Neural progenitor cell (in vitro differentiated cells): Measurements from ENCODE around the gene GINS1. TPM values are rescaled to one million over a fixed set of nuclear protein-coding genes. Genes with fewer than 3 reads are reported as not detected.

Experiments
- DNase-seq: peaks from one replicate; pipeline ENCODE4 v3.0.0-alpha.2; 2016; ENCODE audit warnings: low spot score
- H2AFZ ChIP-seq: fragments of 200-600 bp; sonication (generic); replicated peaks from 2 replicates; pipeline ENCODE4 v1.6.1; 2016; ENCODE audit warnings: antibody characterized with exemption
- H3F3A ChIP-seq: fragments of 200-600 bp; sonication (generic); 2 replicates; pipeline ENCODE4 v1.6.1; 2016; ENCODE audit warnings: antibody characterized with exemption, low read depth
- H3K27ac ChIP-seq: fragments of 200-600 bp; sonication (generic); 2 replicates; pipeline ENCODE4 v1.5.1; 2016; ENCODE audit warnings: mild to moderate bottlenecking
- H3K27me3 ChIP-seq: fragments of 200-600 bp; sonication (generic); 2 replicates; pipeline ENCODE4 v1.6.1; 2016; ENCODE audit warnings: mild to moderate bottlenecking, moderate library complexity
- H3K36me3 ChIP-seq: fragments of 200-600 bp; sonication (generic); 2 replicates; pipeline ENCODE4 v1.5.1; 2016
- H3K4me1 ChIP-seq: fragments of 200-600 bp; sonication (generic); 2 replicates; pipeline ENCODE4 v1.6.1; 2016; ENCODE audit warnings: mixed run types
- H3K4me2 ChIP-seq: fragments of 200-600 bp; sonication (generic); 2 replicates; pipeline ENCODE4 v1.6.1; 2016
- H3K4me3 ChIP-seq: fragments of 200-600 bp; sonication (generic); 2 replicates; pipeline ENCODE4 v1.5.1; 2016
- H3K79me2 ChIP-seq: fragments of 200-600 bp; sonication (generic); 2 replicates; pipeline ENCODE4 v1.6.1; 2016; ENCODE audit warnings: low read depth
- H3K9ac ChIP-seq: fragments of 200-600 bp; sonication (generic); 2 replicates; pipeline ENCODE4 v1.6.1; 2016
- H3K9me3 ChIP-seq: fragments of 200-600 bp; sonication (generic); 2 replicates; pipeline ENCODE4 v1.5.1; 2016; ENCODE audit warnings: low read depth
- H4K20me1 ChIP-seq: fragments of 200-600 bp; sonication (generic); 2 replicates; pipeline ENCODE4 v1.6.1; 2016; ENCODE audit warnings: low read depth
- H3K27ac Mint-ChIP-seq: 3 replicates; pipeline ENCODE4 v1.8.0; 2021; ENCODE audit warnings: mixed read lengths
- H3K27me3 Mint-ChIP-seq: 2 replicates; pipeline ENCODE4 v1.8.0; 2022; ENCODE audit warnings: low read depth, mild to moderate bottlenecking, inconsistent platforms, moderate library complexity, mixed read lengths; ENCODE audit not compliant: insufficient read depth
- H3K36me3 Mint-ChIP-seq: 3 replicates; pipeline ENCODE4 v1.8.0; 2021; ENCODE audit warnings: mixed read lengths
- H3K4me1 Mint-ChIP-seq: 3 replicates; pipeline ENCODE4 v1.8.0; 2021; ENCODE audit warnings: mixed read lengths
- H3K4me3 Mint-ChIP-seq: 3 replicates; pipeline ENCODE4 v1.8.0; 2021; ENCODE audit warnings: mild to moderate bottlenecking, moderate library complexity, mixed read lengths
- H3K9me3 Mint-ChIP-seq: 3 replicates; pipeline ENCODE4 v1.8.0; 2020; ENCODE audit warnings: mixed read lengths
- EZH2 ChIP-seq: fragments of 200-600 bp; sonication (generic); IDR thresholded peaks from 2 replicates; pipeline ENCODE4 v1.6.1; 2017; ENCODE audit warnings: antibody characterized with exemption, mild to moderate bottlenecking, moderate library complexity
- EZH2phosphoT487 ChIP-seq: fragments of 200-600 bp; sonication (generic); IDR thresholded peaks from 2 replicates; pipeline ENCODE4 v1.6.1; 2017; ENCODE audit warnings: antibody characterized with exemption
- total RNA-seq: library from RNA; depleted of rRNA; stranded (reverse); fragments of >200 nt; gene quantifications from 2 replicates; pipeline ENCODE4 v1.2.3, GENCODE V29; 2015; ENCODE audit warnings: low replicate concordance
- TF ChIP-seq, protein P1 (sequence below): fragments of 200-600 bp; sonication (generic); IDR thresholded peaks from 2 replicates; pipeline ENCODE4 v1.5.1; 2017; ENCODE audit warnings: antibody characterized with exemption, mild to moderate bottlenecking

The GINS1 gene
- total RNA-seq, 1 donor from 2014 or later = 69.6 TPM

DNA sequence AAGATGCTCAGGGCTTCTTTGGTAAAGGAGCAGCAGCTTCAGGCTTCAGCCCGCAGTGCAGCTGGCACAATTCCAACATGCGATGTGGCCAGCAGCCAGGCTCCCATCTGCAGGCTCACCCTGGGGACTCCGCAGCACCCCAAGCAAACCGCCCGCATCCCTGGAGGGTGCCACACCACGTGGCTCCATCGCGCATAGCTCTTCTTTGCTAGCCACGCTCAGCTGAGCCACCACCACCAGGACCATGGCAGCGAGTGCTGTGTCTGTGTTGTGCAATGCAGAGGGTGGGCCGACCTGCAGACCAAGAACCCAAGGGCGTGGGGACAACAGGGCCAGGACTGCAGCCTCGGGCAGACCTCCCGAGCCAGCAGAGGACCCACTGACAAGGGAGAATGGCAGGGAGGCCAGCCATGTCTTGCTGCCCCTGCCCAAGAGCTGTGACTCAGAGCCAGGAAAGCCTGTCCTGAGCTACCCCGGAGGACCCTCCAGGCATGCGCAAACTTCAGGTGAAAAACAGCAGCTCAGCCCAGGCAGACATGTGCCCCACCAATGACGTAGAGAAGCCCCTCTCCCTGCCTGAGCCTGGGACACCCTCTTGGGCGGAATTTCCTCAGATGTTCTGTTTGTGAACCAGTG lies 87.8 kb downstream of the GINS1 start:
- no peaks in the 10 kb centered on the region for H3F3A ChIP-seq
- no peak overlapping the region for H2AFZ ChIP-seq
- no peaks in the 10 kb centered on the region for H4K20me1 ChIP-seq
- H3K36me3 Mint-ChIP-seq = peaks cover 16% of the 10 kb centered on the region
- no peaks in the 10 kb centered on the region for H3K9me3 ChIP-seq
- no peak overlapping the region for H3K27ac ChIP-seq
- H3K36me3 ChIP-seq = no peaks in the 10 kb centered on the region
- H3K4me2 ChIP-seq = no peak overlapping the region
- no peak overlapping the region for H3K4me3 ChIP-seq
- no peak overlapping the region for H3K4me3 Mint-ChIP-seq
- no peaks in the 10 kb centered on the region for H3K9me3 Mint-ChIP-seq
- DNase-seq = no peak
- TF ChIP-seq EZH2phosphoT487 (no peak), EZH2 (no peak)
- TF ChIP-seq, protein P1, sequence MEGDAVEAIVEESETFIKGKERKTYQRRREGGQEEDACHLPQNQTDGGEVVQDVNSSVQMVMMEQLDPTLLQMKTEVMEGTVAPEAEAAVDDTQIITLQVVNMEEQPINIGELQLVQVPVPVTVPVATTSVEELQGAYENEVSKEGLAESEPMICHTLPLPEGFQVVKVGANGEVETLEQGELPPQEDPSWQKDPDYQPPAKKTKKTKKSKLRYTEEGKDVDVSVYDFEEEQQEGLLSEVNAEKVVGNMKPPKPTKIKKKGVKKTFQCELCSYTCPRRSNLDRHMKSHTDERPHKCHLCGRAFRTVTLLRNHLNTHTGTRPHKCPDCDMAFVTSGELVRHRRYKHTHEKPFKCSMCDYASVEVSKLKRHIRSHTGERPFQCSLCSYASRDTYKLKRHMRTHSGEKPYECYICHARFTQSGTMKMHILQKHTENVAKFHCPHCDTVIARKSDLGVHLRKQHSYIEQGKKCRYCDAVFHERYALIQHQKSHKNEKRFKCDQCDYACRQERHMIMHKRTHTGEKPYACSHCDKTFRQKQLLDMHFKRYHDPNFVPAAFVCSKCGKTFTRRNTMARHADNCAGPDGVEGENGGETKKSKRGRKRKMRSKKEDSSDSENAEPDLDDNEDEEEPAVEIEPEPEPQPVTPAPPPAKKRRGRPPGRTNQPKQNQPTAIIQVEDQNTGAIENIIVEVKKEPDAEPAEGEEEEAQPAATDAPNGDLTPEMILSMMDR = no peak
- no peaks in the 10 kb centered on the region for H3K27me3 ChIP-seq
- H3K79me2 ChIP-seq = no peaks in the 10 kb centered on the region
- peaks cover 2% of the 10 kb centered on the region for H3K27me3 Mint-ChIP-seq
- peaks cover 3% of the 10 kb centered on the region for H3K4me1 Mint-ChIP-seq
- H3K27ac Mint-ChIP-seq = no peak overlapping the region
- no peak overlapping the region for H3K9ac ChIP-seq
- no peaks in the 10 kb centered on the region for H3K4me1 ChIP-seq

DNA sequence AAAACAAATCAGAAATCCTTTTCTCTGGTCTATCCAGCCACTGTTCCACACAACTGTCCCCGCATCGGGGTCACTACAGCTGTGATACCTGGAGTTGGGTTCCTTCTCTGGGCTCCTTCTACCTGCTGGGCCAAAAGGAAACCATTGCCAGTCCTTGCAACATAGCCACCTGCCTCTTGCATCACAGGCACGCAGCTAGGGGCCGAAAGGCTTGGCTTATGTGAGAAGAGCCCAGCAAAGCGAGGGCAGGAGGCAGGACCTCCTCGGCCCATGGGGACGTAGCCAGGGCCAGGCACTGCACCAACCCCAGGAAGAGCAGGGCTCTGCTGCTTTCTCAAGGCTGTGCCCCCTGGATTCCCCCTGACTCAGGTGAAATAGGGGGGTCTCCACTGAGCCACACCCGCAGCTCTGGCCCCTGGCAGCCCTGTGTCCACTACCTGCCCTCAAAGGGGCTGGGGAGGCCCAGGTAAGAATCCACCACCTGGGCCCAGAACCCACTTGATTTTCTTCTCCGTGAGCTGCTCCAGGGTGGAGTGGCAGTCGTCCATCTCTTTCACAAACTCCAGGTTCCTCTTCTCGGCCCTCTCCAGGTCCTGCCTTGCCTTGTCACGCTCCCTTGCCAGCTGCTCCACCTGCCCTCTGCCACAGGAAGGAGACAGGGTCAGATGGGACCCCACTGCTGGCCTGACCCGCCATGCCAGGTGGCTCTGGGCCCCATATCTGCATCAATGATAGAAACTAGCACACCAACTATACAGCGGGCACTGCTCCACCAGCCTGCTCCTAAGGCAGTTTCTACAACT lies 88.9 kb downstream of the GINS1 start:
- Mint-ChIP-seq H3K9me3 (no peaks in the 10 kb centered on the region), H3K27me3 (peaks cover 2% of the 10 kb centered on the region), H3K4me1 (peaks cover 3% of the 10 kb centered on the region), H3K36me3 (peaks cover 13% of the 10 kb centered on the region), H3K27ac (peak overlapping the region; percentile 44), H3K4me3 (no peak overlapping the region)
- no peak overlapping the region for H3K4me3 ChIP-seq
- H3K9me3 ChIP-seq = no peaks in the 10 kb centered on the region
- no peaks in the 10 kb centered on the region for H3K36me3 ChIP-seq
- H3F3A ChIP-seq = no peaks in the 10 kb centered on the region
- H3K9ac ChIP-seq = no peak overlapping the region
- no peaks in the 10 kb centered on the region for H4K20me1 ChIP-seq
- no peak overlapping the region for H2AFZ ChIP-seq
- H3K27ac ChIP-seq = no peak overlapping the region
- TF ChIP-seq EZH2 (no peak), EZH2phosphoT487 (no peak)
- TF ChIP-seq, protein P1 = no peak
- no peak for DNase-seq
- no peak overlapping the region for H3K4me2 ChIP-seq
- no peaks in the 10 kb centered on the region for H3K4me1 ChIP-seq
- H3K79me2 ChIP-seq = no peaks in the 10 kb centered on the region
- H3K27me3 ChIP-seq = no peaks in the 10 kb centered on the region

DNA sequence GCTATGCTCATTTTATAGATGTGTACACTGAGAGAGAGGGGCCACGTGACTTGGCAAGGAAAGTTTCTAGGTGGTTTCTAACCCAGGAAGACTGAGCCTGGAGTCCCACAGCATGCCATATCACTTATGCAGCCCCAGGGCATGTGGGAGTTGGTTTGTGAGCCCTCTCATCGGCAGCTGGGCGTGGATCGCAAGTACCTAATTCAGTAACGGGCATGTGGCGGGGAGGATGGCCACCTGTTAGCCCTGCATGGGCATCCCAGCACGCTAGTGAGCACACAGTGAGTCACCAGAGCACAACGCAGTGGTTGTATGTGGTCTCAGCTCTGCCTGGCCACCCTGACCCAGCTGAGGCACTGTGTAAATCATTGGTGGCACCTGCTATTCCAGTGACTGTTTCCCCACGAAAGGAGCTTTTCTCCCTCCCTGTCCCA lies 89.5 kb downstream of the GINS1 start:
- DNase-seq = no peak
- H3K27me3 Mint-ChIP-seq = peaks cover 2% of the 10 kb centered on the region
- H3F3A ChIP-seq = no peaks in the 10 kb centered on the region
- H3K27me3 ChIP-seq = no peaks in the 10 kb centered on the region
- no peak overlapping the region for H3K27ac Mint-ChIP-seq
- H3K9me3 Mint-ChIP-seq = no peaks in the 10 kb centered on the region
- no peak overlapping the region for H3K4me3 Mint-ChIP-seq
- H2AFZ ChIP-seq = no peak overlapping the region
- H3K9ac ChIP-seq = no peak overlapping the region
- H3K4me1 ChIP-seq = no peaks in the 10 kb centered on the region
- H3K36me3 ChIP-seq = no peaks in the 10 kb centered on the region
- H3K79me2 ChIP-seq = no peaks in the 10 kb centered on the region
- H3K9me3 ChIP-seq = no peaks in the 10 kb centered on the region
- no peaks in the 10 kb centered on the region for H4K20me1 ChIP-seq
- no peak overlapping the region for H3K27ac ChIP-seq
- TF ChIP-seq EZH2 = no peak
- TF ChIP-seq, protein P1 = no peak
- peaks cover 11% of the 10 kb centered on the region for H3K36me3 Mint-ChIP-seq
- peaks cover under 1% of the 10 kb centered on the region for H3K4me1 Mint-ChIP-seq
- no peak overlapping the region for H3K4me2 ChIP-seq
- H3K4me3 ChIP-seq = no peak overlapping the region
